SK-N-MC (cell line): ENCODE results near the gene TNNT2.

ENCODE experiments used
- EZH2 ChIP-seq: fragments of 200-600 bp; sonication (generic); IDR thresholded peaks from one replicate; pipeline ENCODE4 v1.6.1; 2017; ENCODE audit warnings: antibody characterized with exemption
- POLR2AphosphoS5 ChIP-seq: IDR thresholded peaks from 2 replicates; pipeline ENCODE4 v1.6.1; 2012; ENCODE audit warnings: mild to moderate bottlenecking, low read depth, low read length, borderline replicate concordance

DNA sequence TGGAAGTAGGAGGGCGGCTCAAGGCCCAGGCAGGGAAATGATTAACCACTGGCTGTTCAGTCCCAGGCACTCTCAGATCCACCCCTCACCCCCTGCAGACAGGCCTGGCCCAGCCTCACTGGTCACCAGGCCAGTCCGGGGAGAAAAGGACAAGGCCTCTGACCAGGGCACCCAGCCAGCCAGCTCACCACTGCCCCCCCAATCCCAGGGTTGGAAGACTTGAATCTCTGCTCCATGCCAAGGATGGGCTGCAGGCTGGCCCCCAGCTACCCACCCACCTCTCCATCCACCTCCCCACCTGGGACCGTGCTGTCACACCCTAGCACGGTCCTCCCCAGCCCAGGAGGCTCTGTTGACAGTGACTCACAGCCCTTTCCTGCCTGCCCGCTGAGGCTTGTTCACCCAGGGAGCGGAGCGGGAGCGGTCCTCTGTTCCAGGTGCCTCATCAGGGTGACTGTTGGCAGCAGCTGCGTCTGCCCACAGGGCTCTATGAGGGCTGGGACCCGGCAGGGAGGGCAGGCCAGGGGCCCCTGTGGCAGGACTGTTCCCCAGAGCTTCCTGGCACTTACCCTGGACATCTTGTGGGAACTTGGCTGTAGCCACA is 19.5 kb upstream of the TNNT2 start:
- TF ChIP-seq EZH2: no peak
- no peak for TF ChIP-seq POLR2AphosphoS5
